PC-9 (cell line): ENCODE data around the gene DIDO1.

Experiments
- EZH2 ChIP-seq: fragments of 200-600 bp; sonication (generic); IDR thresholded peaks from 2 replicates; pipeline ENCODE4 v1.8.0; 2017; ENCODE audit warnings: antibody characterized with exemption, low read depth
- TF ChIP-seq, protein P1 (sequence below): fragments of 200-600 bp; sonication (generic); conservative IDR thresholded peaks from 2 replicates; pipeline ENCODE4 v1.6.1; 2017; ENCODE audit warnings: mixed run types, antibody characterized with exemption, mild to moderate bottlenecking, moderate library complexity

DNA sequence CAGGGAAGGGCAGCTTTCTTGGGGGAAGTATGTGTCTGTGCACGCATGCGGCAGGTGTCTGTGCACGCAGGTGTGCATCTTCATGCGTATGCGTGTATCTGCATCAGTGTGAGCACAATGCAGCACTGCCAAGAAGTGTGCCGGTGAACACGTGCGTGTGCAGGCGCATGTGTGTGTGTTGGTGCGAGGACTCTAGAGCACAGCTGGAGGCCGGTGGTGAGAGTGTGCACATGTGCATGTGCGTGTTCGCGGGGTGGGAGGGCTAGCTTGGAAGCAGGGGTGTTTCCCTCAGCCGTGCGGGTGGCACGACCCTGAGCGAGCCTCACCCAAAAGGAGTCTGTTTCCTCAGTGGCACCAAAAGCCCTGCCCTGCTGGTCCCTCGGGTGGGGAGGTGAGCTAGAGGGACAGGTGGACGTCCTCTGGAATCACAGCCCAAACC is 33.7 kb upstream of the DIDO1 start:
- no peak for TF ChIP-seq EZH2
- TF ChIP-seq, protein P1, sequence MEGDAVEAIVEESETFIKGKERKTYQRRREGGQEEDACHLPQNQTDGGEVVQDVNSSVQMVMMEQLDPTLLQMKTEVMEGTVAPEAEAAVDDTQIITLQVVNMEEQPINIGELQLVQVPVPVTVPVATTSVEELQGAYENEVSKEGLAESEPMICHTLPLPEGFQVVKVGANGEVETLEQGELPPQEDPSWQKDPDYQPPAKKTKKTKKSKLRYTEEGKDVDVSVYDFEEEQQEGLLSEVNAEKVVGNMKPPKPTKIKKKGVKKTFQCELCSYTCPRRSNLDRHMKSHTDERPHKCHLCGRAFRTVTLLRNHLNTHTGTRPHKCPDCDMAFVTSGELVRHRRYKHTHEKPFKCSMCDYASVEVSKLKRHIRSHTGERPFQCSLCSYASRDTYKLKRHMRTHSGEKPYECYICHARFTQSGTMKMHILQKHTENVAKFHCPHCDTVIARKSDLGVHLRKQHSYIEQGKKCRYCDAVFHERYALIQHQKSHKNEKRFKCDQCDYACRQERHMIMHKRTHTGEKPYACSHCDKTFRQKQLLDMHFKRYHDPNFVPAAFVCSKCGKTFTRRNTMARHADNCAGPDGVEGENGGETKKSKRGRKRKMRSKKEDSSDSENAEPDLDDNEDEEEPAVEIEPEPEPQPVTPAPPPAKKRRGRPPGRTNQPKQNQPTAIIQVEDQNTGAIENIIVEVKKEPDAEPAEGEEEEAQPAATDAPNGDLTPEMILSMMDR = no peak
